Lower leg skin (tissue), 3 donors: ENCODE data around the gene PHOX2B.

ENCODE experiments used
- POLR2A ChIP-seq, 2 donors: fragments of 450-650 bp; IDR thresholded peaks; one replicate each; pipeline ENCODE4 v1.6.1; 2016 to 2017; ENCODE audit warnings: antibody characterized with exemption in 2 of 2, mild to moderate bottlenecking in 1 of 2, moderate library complexity in 1 of 2
- TF ChIP-seq, protein P1 (sequence below), 3 donors: fragments of 450-650 bp; IDR thresholded peaks; one replicate each; pipeline ENCODE4 v1.5.1; 2016; ENCODE audit warnings: antibody characterized with exemption in 3 of 3, mild to moderate bottlenecking in 3 of 3, moderate library complexity in 2 of 3

DNA sequence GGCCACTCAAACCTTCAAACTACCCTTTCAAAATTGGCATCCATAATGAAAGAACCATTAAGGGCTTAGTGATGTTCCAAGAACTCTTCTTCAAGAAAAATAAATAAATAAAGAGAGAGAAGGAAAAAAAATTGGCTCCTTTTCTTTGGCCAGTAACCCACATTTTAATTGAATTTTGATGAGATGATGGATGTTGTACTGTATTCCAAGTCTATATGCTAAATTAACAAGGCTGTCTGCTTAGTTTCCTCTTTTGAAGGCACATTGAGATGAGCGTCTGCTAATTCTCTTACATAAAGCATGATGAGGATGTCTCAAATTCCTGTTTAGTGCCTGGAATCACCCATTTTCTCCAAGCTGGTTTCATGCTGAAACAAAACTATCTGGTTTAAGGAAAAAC lies 33.4 kb downstream of the PHOX2B start:
- no peak for TF ChIP-seq POLR2A (IDR thresholded peaks at IDR 0.05)
- TF ChIP-seq, protein P1, sequence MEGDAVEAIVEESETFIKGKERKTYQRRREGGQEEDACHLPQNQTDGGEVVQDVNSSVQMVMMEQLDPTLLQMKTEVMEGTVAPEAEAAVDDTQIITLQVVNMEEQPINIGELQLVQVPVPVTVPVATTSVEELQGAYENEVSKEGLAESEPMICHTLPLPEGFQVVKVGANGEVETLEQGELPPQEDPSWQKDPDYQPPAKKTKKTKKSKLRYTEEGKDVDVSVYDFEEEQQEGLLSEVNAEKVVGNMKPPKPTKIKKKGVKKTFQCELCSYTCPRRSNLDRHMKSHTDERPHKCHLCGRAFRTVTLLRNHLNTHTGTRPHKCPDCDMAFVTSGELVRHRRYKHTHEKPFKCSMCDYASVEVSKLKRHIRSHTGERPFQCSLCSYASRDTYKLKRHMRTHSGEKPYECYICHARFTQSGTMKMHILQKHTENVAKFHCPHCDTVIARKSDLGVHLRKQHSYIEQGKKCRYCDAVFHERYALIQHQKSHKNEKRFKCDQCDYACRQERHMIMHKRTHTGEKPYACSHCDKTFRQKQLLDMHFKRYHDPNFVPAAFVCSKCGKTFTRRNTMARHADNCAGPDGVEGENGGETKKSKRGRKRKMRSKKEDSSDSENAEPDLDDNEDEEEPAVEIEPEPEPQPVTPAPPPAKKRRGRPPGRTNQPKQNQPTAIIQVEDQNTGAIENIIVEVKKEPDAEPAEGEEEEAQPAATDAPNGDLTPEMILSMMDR (IDR thresholded peaks at IDR 0.05): no peak
